Karpas-422 (cell line): ENCODE measurements around the gene MRPL12. TPM values are rescaled to one million over a fixed set of nuclear protein-coding genes. Genes with fewer than 3 reads are reported as not detected.

ENCODE experiments used
- DNase-seq: peaks from one replicate; pipeline ENCODE4 v3.0.0-alpha.2; 2015
- H2AFZ ChIP-seq: fragments of 200-600 bp; sonication (generic); 2 replicates; pipeline ENCODE4 v1.6.1; 2014; ENCODE audit warnings: antibody characterized with exemption, low read length, mixed read lengths
- H3K27ac ChIP-seq: fragments of 200-600 bp; sonication (generic); 2 replicates; pipeline ENCODE4 v1.5.1; 2014; ENCODE audit warnings: mild to moderate bottlenecking, low read length, moderate library complexity
- H3K27me3 ChIP-seq: fragments of 200-600 bp; sonication (generic); 2 replicates; pipeline ENCODE4 v1.6.1; 2014; ENCODE audit warnings: low read length, mixed read lengths
- H3K36me3 ChIP-seq: fragments of 200-600 bp; sonication (generic); 2 replicates; pipeline ENCODE4 v1.6.1; 2014; ENCODE audit warnings: low read length, mixed read lengths; ENCODE audit not compliant: insufficient read depth
- H3K4me1 ChIP-seq: fragments of 200-600 bp; sonication (generic); 2 replicates; pipeline ENCODE4 v1.6.1; 2014; ENCODE audit warnings: mild to moderate bottlenecking, low read length, mixed read lengths
- H3K4me2 ChIP-seq: fragments of 200-600 bp; sonication (generic); 2 replicates; pipeline ENCODE4 v1.6.1; 2014; ENCODE audit warnings: low read length, low read depth, mild to moderate bottlenecking; ENCODE audit not compliant: poor library complexity, severe bottlenecking
- H3K4me3 ChIP-seq: fragments of 200-600 bp; sonication (generic); 2 replicates; pipeline ENCODE4 v1.5.1; 2014; ENCODE audit warnings: mild to moderate bottlenecking, antibody characterized with exemption, low read length, mixed read lengths
- H3K79me2 ChIP-seq: fragments of 200-600 bp; sonication (generic); 2 replicates; pipeline ENCODE4 v1.6.1; 2014; ENCODE audit warnings: mild to moderate bottlenecking, low read length, mixed read lengths
- H3K9ac ChIP-seq: fragments of 200-600 bp; sonication (generic); 2 replicates; pipeline ENCODE4 v1.6.0; 2014; ENCODE audit warnings: low read length
- H3K9me2 ChIP-seq: fragments of 200-600 bp; sonication (generic), shearing (Covaris generic); replicated peaks from 2 replicates; pipeline ENCODE4 v1.6.0; 2014; ENCODE audit warnings: mild to moderate bottlenecking, low read length, moderate library complexity; ENCODE audit not compliant: insufficient read depth
- H3K9me3 ChIP-seq: fragments of 300-700, 200-600 bp; sonication (generic); 2 replicates; pipeline ENCODE4 v1.6.1; 2014; ENCODE audit warnings: low read length, mixed read lengths
- H4K20me1 ChIP-seq: fragments of 200-600 bp; sonication (generic); 2 replicates; pipeline ENCODE4 v1.6.1; 2014; ENCODE audit warnings: mild to moderate bottlenecking, antibody characterized with exemption, low read length, low read depth; ENCODE audit not compliant: insufficient read depth
- total RNA-seq: library from RNA; depleted of rRNA; stranded (reverse); fragments of >200 nt; shearing (Covaris generic); gene quantifications from 2 replicates; pipeline ENCODE4 v1.2.3, GENCODE V29; 2014; ENCODE audit warnings: low replicate concordance; rRNA removed

The MRPL12 gene
- 13.6 and 39.8 TPM in 2 replicates for total RNA-seq

GRCh38 chr17:81702934-81703746, at the start of gene MRPL12:
Gene MRPL12 (plus strand): TSS chr17:81703367. CDS start chr17:81703502, 135 bp downstream.
- H3K4me1 ChIP-seq: peaks cover 24% of the 10 kb centered on the region
- no peaks in the 10 kb centered on the region for H3K27me3 ChIP-seq
- peak within 1 kb of the TSS; percentile 99 for H3K4me2 ChIP-seq
- peak within 1 kb of the TSS; percentile 87 for H3K27ac ChIP-seq
- no peaks in the 10 kb centered on the region for H3K9me3 ChIP-seq
- peaks cover 31% of the 10 kb centered on the region for H3K36me3 ChIP-seq
- H2AFZ ChIP-seq: no peak within 1 kb of the TSS
- peak within 1 kb of the TSS; percentile 81 for H3K4me3 ChIP-seq
- H3K79me2 ChIP-seq: peaks cover 58% of the 10 kb centered on the region
- H4K20me1 ChIP-seq: peaks cover 31% of the 10 kb centered on the region
- H3K9me2 ChIP-seq: no peaks in the 10 kb centered on the region
- peak within 1 kb of the TSS; percentile 99 for H3K9ac ChIP-seq
- peak; percentile 98 for DNase-seq

GRCh38 chr17:81655378-81656117, 47.6 kb upstream of the MRPL12 start:
- Histone ChIP-seq H2AFZ (no peak overlapping the region), H3K27me3 (no peaks in the 10 kb centered on the region), H3K79me2 (no peaks in the 10 kb centered on the region), H3K4me1 (no peaks in the 10 kb centered on the region), H3K27ac (no peak overlapping the region), H3K9ac (no peak overlapping the region), H3K36me3 (no peaks in the 10 kb centered on the region), H3K4me3 (no peak overlapping the region), H3K9me2 (no peaks in the 10 kb centered on the region), H4K20me1 (no peaks in the 10 kb centered on the region), H3K4me2 (no peak overlapping the region), H3K9me3 (no peaks in the 10 kb centered on the region)
- no peak for DNase-seq

- no peak within 1 kb of the TSS for H3K4me2 ChIP-seq
- no peaks in the 10 kb centered on the region for H3K36me3 ChIP-seq
- H2AFZ ChIP-seq: no peak within 1 kb of the TSS
- H3K27me3 ChIP-seq: no peaks in the 10 kb centered on the region
- no peaks in the 10 kb centered on the region for H3K4me1 ChIP-seq
- no peaks in the 10 kb centered on the region for H4K20me1 ChIP-seq
- DNase-seq: no peak
- no peak within 1 kb of the TSS for H3K4me3 ChIP-seq
- no peaks in the 10 kb centered on the region for H3K9me3 ChIP-seq
- no peak within 1 kb of the TSS for H3K27ac ChIP-seq
- no peaks in the 10 kb centered on the region for H3K79me2 ChIP-seq
- no peak within 1 kb of the TSS for H3K9ac ChIP-seq
- no peaks in the 10 kb centered on the region for H3K9me2 ChIP-seq
Observed at GRCh38 chr17:81656118-81656743, 46.9 kb upstream of the MRPL12 start, which contains the start of gene PDE6G. Gene PDE6G (minus strand): TSS chr17:81656542. CDS start chr17:81653305, 3,237 bp downstream.

- Histone ChIP-seq H2AFZ (no peak overlapping the region), H3K9ac (no peak overlapping the region), H3K36me3 (no peaks in the 10 kb centered on the region), H3K27me3 (no peaks in the 10 kb centered on the region), H3K27ac (no peak overlapping the region), H4K20me1 (no peaks in the 10 kb centered on the region), H3K79me2 (no peaks in the 10 kb centered on the region), H3K9me3 (no peaks in the 10 kb centered on the region), H3K4me2 (no peak overlapping the region), H3K4me1 (no peaks in the 10 kb centered on the region), H3K4me3 (no peak overlapping the region), H3K9me2 (no peaks in the 10 kb centered on the region)
- DNase-seq: no peak
Observed at GRCh38 chr17:81656835-81657234, 46.3 kb upstream of the MRPL12 start.

GRCh38 chr17:81659038-81659437, 44.1 kb upstream of the MRPL12 start:
- Histone ChIP-seq H3K4me2 (no peak overlapping the region), H3K4me1 (no peaks in the 10 kb centered on the region), H3K36me3 (no peaks in the 10 kb centered on the region)

GRCh38 chr17:81660441-81660840, 42.7 kb upstream of the MRPL12 start:
- DNase-seq: no peak

More at GRCh38 chr17:81659038-81659437, 44.1 kb upstream of the MRPL12 start:
- Histone ChIP-seq H3K79me2 (no peaks in the 10 kb centered on the region), H3K27me3 (no peaks in the 10 kb centered on the region), H3K27ac (no peak overlapping the region), H2AFZ (no peak overlapping the region), H4K20me1 (no peaks in the 10 kb centered on the region), H3K9me3 (no peaks in the 10 kb centered on the region), H3K9ac (no peak overlapping the region), H3K4me3 (no peak overlapping the region), H3K9me2 (no peaks in the 10 kb centered on the region)
- DNase-seq: no peak

GRCh38 chr17:81662002-81662401, 41.2 kb upstream of the MRPL12 start:
- peaks cover 22% of the 10 kb centered on the region for H3K79me2 ChIP-seq
- no peaks in the 10 kb centered on the region for H4K20me1 ChIP-seq
- H3K4me3 ChIP-seq: no peak overlapping the region
- no peak overlapping the region for H2AFZ ChIP-seq
- no peak for DNase-seq
- no peak overlapping the region for H3K9ac ChIP-seq
- no peak overlapping the region for H3K4me2 ChIP-seq
- no peaks in the 10 kb centered on the region for H3K27me3 ChIP-seq
- peaks cover 12% of the 10 kb centered on the region for H3K4me1 ChIP-seq
- no peaks in the 10 kb centered on the region for H3K9me2 ChIP-seq
- H3K9me3 ChIP-seq: no peaks in the 10 kb centered on the region
- peaks cover 13% of the 10 kb centered on the region; the same call in 1 of the 2 replicates for H3K36me3 ChIP-seq
- H3K27ac ChIP-seq: no peak overlapping the region

More at GRCh38 chr17:81660441-81660840, 42.7 kb upstream of the MRPL12 start:
- Histone ChIP-seq H4K20me1 (no peaks in the 10 kb centered on the region), H3K36me3 (peaks cover 13% of the 10 kb centered on the region; the same call in 1 of the 2 replicates), H3K4me2 (no peak overlapping the region), H3K79me2 (peaks cover 7% of the 10 kb centered on the region), H3K27ac (no peak overlapping the region), H3K9me2 (no peaks in the 10 kb centered on the region), H3K4me3 (no peak overlapping the region), H3K9ac (no peak overlapping the region), H3K27me3 (no peaks in the 10 kb centered on the region), H3K9me3 (no peaks in the 10 kb centered on the region), H2AFZ (no peak overlapping the region), H3K4me1 (peaks cover 7% of the 10 kb centered on the region)

- Histone ChIP-seq H3K4me1 (peaks cover 24% of the 10 kb centered on the region), H3K9ac (no peak overlapping the region), H2AFZ (no peak overlapping the region), H3K4me3 (no peak overlapping the region), H3K79me2 (peaks cover 40% of the 10 kb centered on the region), H3K4me2 (no peak overlapping the region), H3K9me2 (no peaks in the 10 kb centered on the region), H3K27me3 (no peaks in the 10 kb centered on the region), H3K36me3 (peaks cover 24% of the 10 kb centered on the region; the same call in 1 of the 2 replicates), H4K20me1 (no peaks in the 10 kb centered on the region), H3K9me3 (no peaks in the 10 kb centered on the region), H3K27ac (no peak overlapping the region)
- no peak for DNase-seq
Observed at GRCh38 chr17:81664051-81664470, 39.1 kb upstream of the MRPL12 start.
